ENCODE results near the gene SEMA4G.

SEMA4G gene

GRCh38 chr10:101013365-101013825, 44.1 kb downstream of the SEMA4G start:
- H3K4me1 ChIP-seq (ENCODE audit: insufficient read depth, poor library complexity, severe bottlenecking): peaks cover 4% of the 10 kb centered on the region
- H3K27ac ChIP-seq (ENCODE audit: poor library complexity, severe bottlenecking): no peak overlapping the region
- H3K4me3 ChIP-seq (ENCODE audit: severe bottlenecking): no peak overlapping the region
- no peaks in the 10 kb centered on the region for H3K27me3 ChIP-seq (ENCODE audit: insufficient read depth, poor library complexity, severe bottlenecking)
- H3K9me3 ChIP-seq (ENCODE audit: severe bottlenecking): no peaks in the 10 kb centered on the region
- no peak for DNase-seq (ENCODE audit: low spot score)
- no peak for TF ChIP-seq CTCF (IDR thresholded peaks at IDR 0.05; ENCODE audit: poor library complexity, severe bottlenecking)
- no peaks in the 10 kb centered on the region for H3K36me3 ChIP-seq (ENCODE audit: low read depth)
- ATAC-seq (ENCODE audit: low read depth): no peak; the same call in 2 of the 3 replicates

GRCh38 chr10:101014230-101014884, 45.1 kb downstream of the SEMA4G start:
- no peak for DNase-seq (ENCODE audit: low spot score)
- H3K4me3 ChIP-seq (ENCODE audit: severe bottlenecking): no peak overlapping the region
- no peaks in the 10 kb centered on the region for H3K36me3 ChIP-seq (ENCODE audit: low read depth)
- H3K27ac ChIP-seq (ENCODE audit: poor library complexity, severe bottlenecking): no peak overlapping the region
- no peaks in the 10 kb centered on the region for H3K27me3 ChIP-seq (ENCODE audit: insufficient read depth, poor library complexity, severe bottlenecking)
- peak; percentile 16; the same call in 1 of the 3 replicates for ATAC-seq (ENCODE audit: low read depth)
- peak; percentile 82 for TF ChIP-seq CTCF (IDR thresholded peaks at IDR 0.05; ENCODE audit: poor library complexity, severe bottlenecking)
- H3K9me3 ChIP-seq (ENCODE audit: severe bottlenecking): no peaks in the 10 kb centered on the region
- H3K4me1 ChIP-seq (ENCODE audit: insufficient read depth, poor library complexity, severe bottlenecking): peaks cover 4% of the 10 kb centered on the region

- H3K36me3 ChIP-seq (ENCODE audit: low read depth): no peaks in the 10 kb centered on the region
- H3K4me1 ChIP-seq (ENCODE audit: insufficient read depth, poor library complexity, severe bottlenecking): peaks cover 4% of the 10 kb centered on the region
- ATAC-seq (ENCODE audit: low read depth) (0 out of 3 replicates have a peak, but pooled peaks have one; percentile 8), DNase-seq (ENCODE audit: low spot score) (no peak)
- no peak overlapping the region for H3K27ac ChIP-seq (ENCODE audit: poor library complexity, severe bottlenecking)
- no peak for TF ChIP-seq CTCF (IDR thresholded peaks at IDR 0.05; ENCODE audit: poor library complexity, severe bottlenecking)
- H3K4me3 ChIP-seq (ENCODE audit: severe bottlenecking): no peak overlapping the region
- no peaks in the 10 kb centered on the region for H3K27me3 ChIP-seq (ENCODE audit: insufficient read depth, poor library complexity, severe bottlenecking)
- no peaks in the 10 kb centered on the region for H3K9me3 ChIP-seq (ENCODE audit: severe bottlenecking)
Measured at GRCh38 chr10:101014966-101015581, 45.8 kb downstream of the SEMA4G start.

- ATAC-seq (ENCODE audit: low read depth) (no peak), DNase-seq (ENCODE audit: low spot score) (no peak)
- H3K36me3 ChIP-seq (ENCODE audit: low read depth): no peaks in the 10 kb centered on the region
- no peaks in the 10 kb centered on the region for H3K9me3 ChIP-seq (ENCODE audit: severe bottlenecking)
- H3K27ac ChIP-seq (ENCODE audit: poor library complexity, severe bottlenecking): no peak overlapping the region
- no peaks in the 10 kb centered on the region for H3K27me3 ChIP-seq (ENCODE audit: insufficient read depth, poor library complexity, severe bottlenecking)
- H3K4me3 ChIP-seq (ENCODE audit: severe bottlenecking): no peak overlapping the region
- TF ChIP-seq CTCF (IDR thresholded peaks at IDR 0.05; ENCODE audit: poor library complexity, severe bottlenecking): no peak
- peaks cover 4% of the 10 kb centered on the region for H3K4me1 ChIP-seq (ENCODE audit: insufficient read depth, poor library complexity, severe bottlenecking)
Measured at GRCh38 chr10:101015582-101015973, 46.3 kb downstream of the SEMA4G start.

GRCh38 chr10:101016814-101017213, 47.5 kb downstream of the SEMA4G start:
- DNase-seq (ENCODE audit: low spot score) (no peak), ATAC-seq (ENCODE audit: low read depth) (no peak)
- no peak overlapping the region for H3K27ac ChIP-seq (ENCODE audit: poor library complexity, severe bottlenecking)
- no peaks in the 10 kb centered on the region for H3K9me3 ChIP-seq (ENCODE audit: severe bottlenecking)
- no peaks in the 10 kb centered on the region for H3K27me3 ChIP-seq (ENCODE audit: insufficient read depth, poor library complexity, severe bottlenecking)
- peaks cover 4% of the 10 kb centered on the region for H3K4me1 ChIP-seq (ENCODE audit: insufficient read depth, poor library complexity, severe bottlenecking)
- TF ChIP-seq CTCF (IDR thresholded peaks at IDR 0.05; ENCODE audit: poor library complexity, severe bottlenecking): no peak
- no peaks in the 10 kb centered on the region for H3K36me3 ChIP-seq (ENCODE audit: low read depth)
- no peak overlapping the region for H3K4me3 ChIP-seq (ENCODE audit: severe bottlenecking)

Measured in RWPE2 (cell line).